ENCODE results near the gene TCEAL2. TPM values are rescaled to one million over a fixed set of nuclear protein-coding genes. Genes with fewer than 3 reads are reported as not detected.
A peak's percentile ranks its signal among the peaks of the same experiment; 100 is the strongest.

TCEAL2 gene
- total and polyA plus RNA-seq, 2 donors from 2014 or later: 2.6 to 47.2 TPM

DNA sequence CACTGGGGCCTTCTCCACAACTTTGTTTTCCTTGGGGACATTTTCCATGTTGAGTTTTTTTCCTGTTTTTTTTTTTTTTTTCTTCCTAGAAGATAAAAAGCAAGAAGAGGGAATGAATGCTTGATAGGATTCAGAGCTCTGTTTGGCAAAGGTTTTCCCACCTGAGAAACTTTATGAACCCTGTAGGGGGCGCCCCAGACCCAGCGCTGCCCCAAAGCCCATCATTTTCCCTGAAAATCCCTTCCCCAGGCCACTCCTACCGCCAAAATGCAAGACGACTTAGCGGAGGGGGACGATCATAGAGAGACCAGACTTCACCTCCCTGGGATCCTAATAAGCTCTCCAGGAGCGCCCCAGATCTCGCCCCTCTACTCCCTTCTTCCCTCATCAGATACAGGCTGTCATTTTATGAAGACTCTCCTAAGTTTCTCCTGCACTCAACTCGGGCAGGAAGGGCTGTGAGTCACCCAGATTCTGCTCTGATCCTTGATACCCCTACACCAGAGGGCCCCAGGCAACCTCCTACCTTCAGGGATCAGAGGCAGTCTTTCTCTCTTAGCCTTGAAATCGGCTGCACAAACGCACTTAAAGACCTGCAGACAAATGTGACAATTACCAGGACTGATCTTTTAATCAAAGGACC lies 28.9 kb downstream of the TCEAL2 start:
- Histone ChIP-seq H3K36me3 (ENCODE audit: control insufficient read depth in 2 of 3, insufficient read depth in 3 of 3, low read length in 3 of 3) (no peaks in the 10 kb centered on the region), H3K9ac (ENCODE audit: low read length in 3 of 3) (peak overlapping the region in 1 of 3 donors; percentile 77), H3K4me3 (ENCODE audit: low read length in 3 of 3) (peak overlapping the region in 2 of 3 donors; percentile 72 to 75), H3K4me1 (ENCODE audit: control insufficient read depth in 2 of 3, insufficient read depth in 2 of 3, low read depth in 1 of 3, low read length in 3 of 3) (no peaks in the 10 kb centered on the region), H3K27me3 (ENCODE audit: control insufficient read depth, insufficient read depth, low read length) (peaks cover 2% of the 10 kb centered on the region), H3K9me3 (ENCODE audit: control insufficient read depth in 2 of 3, insufficient read depth in 1 of 3, low read length in 3 of 3) (no peaks in the 10 kb centered on the region), H3K27ac (ENCODE audit: low read depth in 2 of 2, low read length in 2 of 2) (no peak overlapping the region)
- FAIRE-seq: no peak
- DNase-seq: peak in 4 of 5 donors; percentile 14 to 38 (median 24)
- no peak for TF ChIP-seq CTCF (IDR thresholded peaks at IDR 0.05; ENCODE audit: borderline replicate concordance, extremely low read depth, insufficient read depth)
- intact Hi-C loops (cut with DNase I): no loop called here

DNA sequence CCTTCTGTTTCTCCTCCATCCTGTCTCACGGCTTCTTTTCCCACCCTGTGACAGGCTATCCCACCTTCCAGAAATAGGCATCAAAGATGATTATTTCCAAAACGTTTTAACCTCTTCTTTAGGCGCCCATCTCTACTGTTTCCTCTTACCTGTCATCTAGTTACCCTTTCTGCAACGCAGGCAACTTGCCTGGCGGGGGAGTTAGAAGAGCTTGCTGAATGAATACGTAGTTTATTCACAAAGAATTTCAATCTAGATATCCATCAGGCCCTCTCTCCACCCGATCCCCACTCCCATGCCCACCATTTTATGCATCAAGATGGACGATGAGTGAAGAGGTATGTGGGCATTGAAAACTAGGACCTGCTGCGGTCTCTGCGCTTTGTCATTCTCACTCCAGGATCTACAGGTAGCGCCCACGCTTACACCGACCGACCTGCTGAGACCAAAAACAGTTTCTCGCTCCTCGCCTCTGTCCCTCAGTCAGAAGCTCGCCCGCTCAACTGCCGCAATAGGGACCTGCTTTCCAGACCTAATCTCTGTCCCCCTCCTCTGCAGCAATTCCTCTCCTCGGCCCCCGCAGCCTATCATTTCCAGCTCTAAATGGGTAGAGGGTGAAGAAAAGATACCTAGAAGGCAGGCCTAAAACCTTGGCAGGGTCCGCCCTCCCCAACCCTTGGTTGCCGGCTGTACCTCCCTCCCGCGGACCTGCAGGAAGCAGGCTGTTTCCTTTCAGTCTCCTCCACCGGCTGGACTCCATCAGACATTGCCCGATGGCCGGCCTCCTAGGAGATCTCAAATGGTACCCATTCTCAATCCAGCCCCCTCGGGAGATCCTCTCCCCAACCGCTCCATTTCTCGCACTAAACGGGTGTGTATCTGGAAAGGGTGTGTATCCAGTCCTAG lies 29.7 kb downstream of the TCEAL2 start:
- DNase-seq: peak in 4 of 5 donors; percentile 21 to 51 (median 40)
- no peak for TF ChIP-seq CTCF (IDR thresholded peaks at IDR 0.05; ENCODE audit: borderline replicate concordance, extremely low read depth, insufficient read depth)
- no peaks in the 10 kb centered on the region for H3K4me1 ChIP-seq (ENCODE audit: control insufficient read depth in 2 of 3, insufficient read depth in 2 of 3, low read depth in 1 of 3, low read length in 3 of 3)

DNA sequence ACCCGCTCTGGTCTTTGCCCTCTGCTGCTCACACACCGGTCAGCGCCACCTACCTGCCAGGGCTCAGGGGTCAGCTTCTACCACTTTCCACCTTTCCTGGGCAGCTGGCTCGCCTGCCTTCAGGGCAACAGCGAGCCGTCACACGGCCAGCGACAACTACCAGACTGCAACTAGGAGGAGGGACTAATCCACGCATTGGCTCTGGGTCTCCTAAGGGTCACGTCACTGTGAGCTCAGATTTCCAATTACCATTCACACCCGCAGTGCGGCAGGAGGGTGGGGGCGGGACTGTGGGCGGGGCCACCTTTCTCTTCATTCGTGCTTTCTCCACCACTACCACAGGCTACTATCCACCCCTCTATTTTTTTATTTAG lies 30.3 kb downstream of the TCEAL2 start, which contains the start of gene BEX5:
Gene BEX5 (minus strand): TSS at position 172 of the 374 bp plus-strand sequence. CDS start 1,712 bp downstream, outside the sequence.
- FAIRE-seq (no peak), DNase-seq (peak; percentile 78 to 92 (median 85))
- no peaks in the 10 kb centered on the region for H3K4me1 ChIP-seq (ENCODE audit: control insufficient read depth in 2 of 3, insufficient read depth in 2 of 3, low read depth in 1 of 3, low read length in 3 of 3)
- H3K4me3 ChIP-seq (ENCODE audit: low read length in 3 of 3): peak within 1 kb of the TSS; percentile 56 to 75 (median 72)
- no peaks in the 10 kb centered on the region for H3K9me3 ChIP-seq (ENCODE audit: control insufficient read depth in 2 of 3, insufficient read depth in 1 of 3, low read length in 3 of 3)
- no peaks in the 10 kb centered on the region for H3K36me3 ChIP-seq (ENCODE audit: control insufficient read depth in 2 of 3, insufficient read depth in 3 of 3, low read length in 3 of 3)
- no peak for TF ChIP-seq CTCF (IDR thresholded peaks at IDR 0.05; ENCODE audit: borderline replicate concordance, extremely low read depth, insufficient read depth)
- peaks cover 2% of the 10 kb centered on the region for H3K27me3 ChIP-seq (ENCODE audit: control insufficient read depth, insufficient read depth, low read length)
- intact Hi-C loops (cut with DNase I): no loop called here
- H3K9ac ChIP-seq (ENCODE audit: low read length in 3 of 3): peak within 1 kb of the TSS; percentile 26 to 77 (median 55)
- H3K27ac ChIP-seq (ENCODE audit: low read depth in 2 of 2, low read length in 2 of 2): peak within 1 kb of the TSS; percentile 71 to 77

More for the DNA sequence above, 29.7 kb downstream of the TCEAL2 start:
- Histone ChIP-seq H3K36me3 (ENCODE audit: control insufficient read depth in 2 of 3, insufficient read depth in 3 of 3, low read length in 3 of 3) (no peaks in the 10 kb centered on the region), H3K9ac (ENCODE audit: low read length in 3 of 3) (peak overlapping the region; percentile 26 to 77 (median 55)), H3K27me3 (ENCODE audit: control insufficient read depth, insufficient read depth, low read length) (peaks cover 2% of the 10 kb centered on the region), H3K27ac (ENCODE audit: low read depth in 2 of 2, low read length in 2 of 2) (peak overlapping the region; percentile 71 to 77), H3K4me3 (ENCODE audit: low read length in 3 of 3) (peak overlapping the region; percentile 56 to 75 (median 72)), H3K9me3 (ENCODE audit: control insufficient read depth in 2 of 3, insufficient read depth in 1 of 3, low read length in 3 of 3) (no peaks in the 10 kb centered on the region)
- FAIRE-seq: no peak
- intact Hi-C loops (cut with DNase I): no loop called here

Other genes starting within 250 kb of the TCEAL2 start
- 20.0 TPM for gene ZMAT1, start 193.7 kb upstream of the TCEAL2 start, total RNA-seq
- gene ZMAT1, start 193.7 kb upstream of the TCEAL2 start, polyA plus RNA-seq (ENCODE audit: insufficient read depth, low read depth, low replicate concordance): 8.5 TPM
- not detected for gene TCEAL6, start 16.8 kb downstream of the TCEAL2 start, total RNA-seq
- gene TCEAL6, start 16.8 kb downstream of the TCEAL2 start, polyA plus RNA-seq (ENCODE audit: insufficient read depth, low read depth, low replicate concordance): 1.1 TPM
- gene BEX5, start 30.3 kb downstream of the TCEAL2 start, total RNA-seq: 9.5 TPM
- 42.4 TPM for gene BEX5, start 30.3 kb downstream of the TCEAL2 start, polyA plus RNA-seq (ENCODE audit: insufficient read depth, low read depth, low replicate concordance)
- not detected for gene TCP11X1, start 89.6 kb downstream of the TCEAL2 start, total RNA-seq
- gene TCP11X1, start 89.6 kb downstream of the TCEAL2 start, polyA plus RNA-seq (ENCODE audit: insufficient read depth, low read depth, low replicate concordance): not detected
- gene NXF2, start 121.5 kb downstream of the TCEAL2 start, total RNA-seq: not detected
- not detected for gene NXF2, start 121.5 kb downstream of the TCEAL2 start, polyA plus RNA-seq (ENCODE audit: insufficient read depth, low read depth, low replicate concordance)

All from kidney (tissue), 14 donors.